GM12892 (cell line): ENCODE results near the gene PNPLA2.

ENCODE experiments used
- POLR2A ChIP-seq: IDR thresholded peaks from 2 replicates; pipeline ENCODE4 v1.6.1; 2011; ENCODE audit warnings: low read depth, low read length, control low read depth
- POLR2AphosphoS5 ChIP-seq: IDR thresholded peaks from 2 replicates; pipeline ENCODE4 v1.6.1; 2011; ENCODE audit warnings: low read depth, low read length, control low read depth

DNA sequence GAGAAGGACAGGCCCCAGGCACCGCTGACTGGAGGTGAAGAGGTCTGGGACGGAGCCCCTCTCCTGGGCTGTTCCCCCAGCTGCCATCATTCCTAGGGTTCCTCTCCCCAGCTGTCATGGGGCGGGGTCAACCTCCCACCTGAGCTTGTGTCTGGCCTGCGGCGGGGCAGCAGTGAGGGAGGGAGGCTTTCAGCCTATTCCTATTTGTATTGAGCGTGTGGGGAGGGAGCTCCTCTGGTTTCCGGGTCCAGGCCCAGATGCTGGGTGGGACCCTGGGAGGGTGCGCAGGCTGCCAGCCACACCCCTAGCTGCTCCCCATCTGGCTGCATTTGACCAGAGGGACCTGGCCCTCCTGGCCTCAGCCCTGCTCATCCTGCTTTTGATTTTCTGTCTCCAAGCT is 37.7 kb downstream of the PNPLA2 start:
- TF ChIP-seq POLR2A (no peak), POLR2AphosphoS5 (no peak)
